SH-SY5Y (cell line): ENCODE measurements around the gene SSPN.

Source experiments
- GATA2 ChIP-seq: IDR thresholded peaks from 2 replicates; pipeline ENCODE4 v1.6.1; 2011; ENCODE audit warnings: mild to moderate bottlenecking, low read depth, low read length
- GATA3 ChIP-seq: IDR thresholded peaks from 2 replicates; pipeline ENCODE4 v1.6.1; 2011; ENCODE audit warnings: low read depth, mild to moderate bottlenecking, low read length, moderate library complexity

SSPN gene

GRCh38 chr12:26195250-26195640 lies at the start of gene SSPN:
Gene SSPN, plus strand, starts transcription at chr12:26195573. Its CDS starts 100 bp downstream, at chr12:26195673.
- TF ChIP-seq GATA2 (no peak), GATA3 (no peak)

GRCh38 chr12:26148291-26148690 lies 47.1 kb upstream of the SSPN start:
- TF ChIP-seq GATA3 (no peak), GATA2 (no peak)

GRCh38 chr12:26149968-26150500 lies 45.3 kb upstream of the SSPN start:
- TF ChIP-seq GATA3 (no peak), GATA2 (no peak)

GRCh38 chr12:26150736-26151450 lies 44.5 kb upstream of the SSPN start:
- TF ChIP-seq GATA2 = no peak
- no peak for TF ChIP-seq GATA3

GRCh38 chr12:26152507-26153102 lies 42.8 kb upstream of the SSPN start:
- TF ChIP-seq GATA3 (no peak), GATA2 (no peak)

GRCh38 chr12:26153421-26154154 lies 41.8 kb upstream of the SSPN start:
- no peak for TF ChIP-seq GATA2
- TF ChIP-seq GATA3 = no peak

GRCh38 chr12:26156201-26156871 lies 39.0 kb upstream of the SSPN start:
- TF ChIP-seq GATA3 (no peak), GATA2 (no peak)

GRCh38 chr12:26157001-26157400 lies 38.4 kb upstream of the SSPN start:
- no peak for TF ChIP-seq GATA3
- TF ChIP-seq GATA2 = no peak

- TF ChIP-seq GATA2 (no peak), GATA3 (no peak)
Measured at GRCh38 chr12:26158078-26158764, 37.2 kb upstream of the SSPN start.

GRCh38 chr12:26162174-26162573 lies 33.2 kb upstream of the SSPN start:
- TF ChIP-seq GATA2 (no peak), GATA3 (no peak)

GRCh38 chr12:26162905-26163304 lies 32.5 kb upstream of the SSPN start:
- TF ChIP-seq GATA2 (no peak), GATA3 (no peak)

- TF ChIP-seq GATA3 = no peak
- TF ChIP-seq GATA2 = no peak
Measured at GRCh38 chr12:26164118-26164517, 31.3 kb upstream of the SSPN start.

GRCh38 chr12:26172013-26172412 lies 23.4 kb upstream of the SSPN start:
- no peak for TF ChIP-seq GATA2
- no peak for TF ChIP-seq GATA3

GRCh38 chr12:26172539-26172938 lies 22.8 kb upstream of the SSPN start:
- no peak for TF ChIP-seq GATA2
- TF ChIP-seq GATA3 = no peak
